NB4 (cell line): ENCODE data around the gene GFM2.
"Not testable (repeated sequence)": the region's sequence is repeated elsewhere in the genome, so short reads cannot be mapped to it uniquely, and the experiment has no call there.

Experiments used
- DNase-seq: peaks from one replicate; pipeline ENCODE4 v3.0.0; 2010; ENCODE audit warnings: low read depth
- H3K4me3 ChIP-seq: one replicate; pipeline ENCODE4 v1.5.1; 2011; ENCODE audit warnings: mild to moderate bottlenecking, low read depth, low read length, moderate library complexity
- CTCF ChIP-seq: IDR thresholded peaks from one replicate; pipeline ENCODE4 v1.5.1; 2012; ENCODE audit warnings: low read depth, low read length
- MAX ChIP-seq: IDR thresholded peaks from 2 replicates; pipeline ENCODE4 v1.6.1; 2011; ENCODE audit warnings: low read depth, low read length
- MYC ChIP-seq: IDR thresholded peaks from 2 replicates; pipeline ENCODE4 v1.6.1; 2011; ENCODE audit warnings: low read depth, low read length
- POLR2A ChIP-seq: IDR thresholded peaks from 2 replicates; pipeline ENCODE4 v1.6.1; 2011; ENCODE audit warnings: mild to moderate bottlenecking; ENCODE audit not compliant: insufficient read length; ENCODE audit errors: extremely low read depth

The GFM2 gene

GRCh38 chr5:74766849-74767578 lies at the start of gene GFM2, which contains the start of gene NSA2:
Gene GFM2, minus strand, starts transcription at chr5:74767117. Its CDS starts 3,375 bp downstream, at chr5:74763742.
Gene NSA2, plus strand, starts transcription at chr5:74767249. Its CDS starts 112 bp downstream, at chr5:74767361.
- peak within 1 kb of the TSS; percentile 97 for H3K4me3 ChIP-seq
- peak; percentile 94 for DNase-seq
- TF ChIP-seq MYC = peak; percentile 92
- peak; percentile 79 for TF ChIP-seq MAX
- no peak for TF ChIP-seq CTCF
- peak; percentile 52 for TF ChIP-seq POLR2A

- no peak for TF ChIP-seq CTCF
- no peak for TF ChIP-seq MAX
- TF ChIP-seq MYC = no peak
- no peak for TF ChIP-seq POLR2A
- no peak overlapping the region for H3K4me3 ChIP-seq
- DNase-seq = no peak
Measured at GRCh38 chr5:74810915-74811314, 44.0 kb upstream of the GFM2 start.

GRCh38 chr5:74801941-74802340 lies 35.0 kb upstream of the GFM2 start:
- TF ChIP-seq POLR2A = no peak
- no peak for TF ChIP-seq MYC
- TF ChIP-seq MAX = no peak
- no peak for TF ChIP-seq CTCF
- DNase-seq = no peak
- H3K4me3 ChIP-seq = no peak overlapping the region

GRCh38 chr5:74801197-74801596 lies 34.3 kb upstream of the GFM2 start:
- DNase-seq = no peak
- no peak for TF ChIP-seq CTCF
- no peak for TF ChIP-seq MAX
- no peak for TF ChIP-seq MYC
- TF ChIP-seq POLR2A = no peak
- H3K4me3 ChIP-seq = no peak overlapping the region

GRCh38 chr5:74798977-74799911 lies 32.3 kb upstream of the GFM2 start:
- H3K4me3 ChIP-seq = no peak overlapping the region
- DNase-seq = no peak
- TF ChIP-seq MAX = no peak
- no peak for TF ChIP-seq MYC
- no peak for TF ChIP-seq CTCF
- no peak for TF ChIP-seq POLR2A

GRCh38 chr5:74791669-74792068 lies 24.8 kb upstream of the GFM2 start:
- not testable (repeated sequence) for DNase-seq, H3K4me3 ChIP-seq
